Tibial artery (tissue), 4 donors: ENCODE measurements around the gene SLC38A10.

Experiments
- DNase-seq, 2 donors: peaks; one replicate each; pipeline ENCODE4 v3.0.0-alpha.2; 2019
- H3K27ac ChIP-seq, 2 donors: fragments of 200-600 bp; sonication (generic) in 1 of 2; 1 replicate in 1 of 2; 2 replicates in 1 of 2; pipeline ENCODE4 v1.5.1; 2018 to 2019; ENCODE audit warnings: mild to moderate bottlenecking in 1 of 2
- H3K27me3 ChIP-seq, 2 donors: fragments of 200-600 bp; sonication (generic) in 1 of 2; one replicate each; pipeline versions ENCODE4 v1.5.1 to v1.6.0; 2016 to 2019
- H3K36me3 ChIP-seq, 3 donors: fragments of 200-600 bp; sonication (generic) in 2 of 3; one replicate each; pipeline ENCODE4 v1.5.1; 2016 to 2019; ENCODE audit warnings: mild to moderate bottlenecking in 2 of 3
- H3K4me1 ChIP-seq, 4 donors: fragments of 200-600 bp; sonication (generic) in 2 of 4; 1 replicate in 3 of 4; 2 replicates in 1 of 4; pipeline ENCODE4 v1.5.1; 2016 to 2019
- H3K4me3 ChIP-seq, 2 donors: fragments of 200-600 bp; sonication (generic) in 1 of 2; 1 replicate in 1 of 2; 2 replicates in 1 of 2; pipeline ENCODE4 v1.5.1; 2018 to 2019; ENCODE audit warnings: mild to moderate bottlenecking in 2 of 2
- H3K9me3 ChIP-seq, 3 donors: fragments of 200-600 bp; sonication (generic) in 1 of 3; one replicate each; pipeline ENCODE4 v1.5.1; 2016 to 2019
- CTCF ChIP-seq, 2 experiments: fragments of 200-600 bp in 1 of 2; fragments of 450-650 bp in 1 of 2; IDR thresholded peaks; one replicate each; pipeline ENCODE4 v1.5.1; 2017 to 2019; ENCODE audit warnings: antibody characterized with exemption in 2 of 2, mild to moderate bottlenecking in 1 of 2, moderate library complexity in 1 of 2
- intact Hi-C: fragments of 100-400 bp; cut with DNase I; formaldehyde crosslinking; loops from one replicate; pipeline ENCODE4 v1.15.0; 2023; ENCODE audit warnings: low total_unique reads

Gene SLC38A10

GRCh38 chr17:81315885-81316391 lies 20.8 kb upstream of the SLC38A10 start:
- no peak for DNase-seq
- Histone ChIP-seq H3K27ac (no peak overlapping the region), H3K9me3 (no peaks in the 10 kb centered on the region), H3K27me3 (peaks cover 0 to 49% of the 10 kb centered on the region in 2 donors), H3K4me1 (no peaks in the 10 kb centered on the region), H3K36me3 (no peaks in the 10 kb centered on the region), H3K4me3 (no peak overlapping the region)
- TF ChIP-seq CTCF (IDR thresholded peaks at IDR 0.05): no peak
- intact Hi-C loops: no loop called here

GRCh38 chr17:81315129-81315884 lies 20.2 kb upstream of the SLC38A10 start:
- intact Hi-C loops: no loop called here
- peaks cover 0 to 55% of the 10 kb centered on the region in 2 donors for H3K27me3 ChIP-seq
- no peak for DNase-seq
- peaks cover 0 to under 1% (median 0%) of the 10 kb centered on the region in 4 donors for H3K4me1 ChIP-seq
- TF ChIP-seq CTCF (IDR thresholded peaks at IDR 0.05): no peak
- no peaks in the 10 kb centered on the region for H3K36me3 ChIP-seq
- no peaks in the 10 kb centered on the region for H3K9me3 ChIP-seq
- H3K27ac ChIP-seq: no peak overlapping the region
- no peak overlapping the region for H3K4me3 ChIP-seq

GRCh38 chr17:81314398-81315081 lies 19.4 kb upstream of the SLC38A10 start:
- DNase-seq: no peak
- no peak for TF ChIP-seq CTCF (IDR thresholded peaks at IDR 0.05)
- peaks cover 0 to 8% (median 5%) of the 10 kb centered on the region in 4 donors for H3K4me1 ChIP-seq
- peaks cover 0 to 54% of the 10 kb centered on the region in 2 donors for H3K27me3 ChIP-seq
- no peak overlapping the region for H3K4me3 ChIP-seq
- intact Hi-C loops: no loop called here
- H3K9me3 ChIP-seq: no peaks in the 10 kb centered on the region
- H3K36me3 ChIP-seq: no peaks in the 10 kb centered on the region
- no peak overlapping the region for H3K27ac ChIP-seq

- peaks cover 0 to 15% (median 11%) of the 10 kb centered on the region in 4 donors for H3K4me1 ChIP-seq
- intact Hi-C loops: no loop called here
- no peak for TF ChIP-seq CTCF (IDR thresholded peaks at IDR 0.05)
- H3K27ac ChIP-seq: no peak overlapping the region
- no peaks in the 10 kb centered on the region for H3K9me3 ChIP-seq
- no peak overlapping the region for H3K4me3 ChIP-seq
- H3K36me3 ChIP-seq: no peaks in the 10 kb centered on the region
- no peak for DNase-seq
- peaks cover 0 to 54% of the 10 kb centered on the region in 2 donors for H3K27me3 ChIP-seq
Observed at GRCh38 chr17:81313776-81314397, 18.8 kb upstream of the SLC38A10 start.

- no peak overlapping the region for H3K27ac ChIP-seq
- peaks cover 0 to 17% (median 13%) of the 10 kb centered on the region in 4 donors for H3K4me1 ChIP-seq
- TF ChIP-seq CTCF (IDR thresholded peaks at IDR 0.05): no peak
- H3K9me3 ChIP-seq: no peaks in the 10 kb centered on the region
- H3K27me3 ChIP-seq: peaks cover 0 to 49% of the 10 kb centered on the region in 2 donors
- no peak for DNase-seq
- intact Hi-C loops: no loop called here
- H3K36me3 ChIP-seq: no peaks in the 10 kb centered on the region
- no peak overlapping the region for H3K4me3 ChIP-seq
Observed at GRCh38 chr17:81312624-81313325, 17.7 kb upstream of the SLC38A10 start.
